Measurements from ENCODE around the gene ATP10D.
"Not testable (repeated sequence)": the region's sequence is repeated elsewhere in the genome, so short reads cannot be mapped to it uniquely, and the experiment has no call there.

Gene ATP10D

GRCh38 chr4:47490550-47490949 lies 5.5 kb downstream of the ATP10D start:
- peak; percentile 15 for DNase-seq

GRCh38 chr4:47493238-47494123 lies 8.4 kb downstream of the ATP10D start:
- no peak for DNase-seq

- DNase-seq = no peak
Measured at GRCh38 chr4:47494124-47494430, 9.0 kb downstream of the ATP10D start.

- no peak for DNase-seq
Measured at GRCh38 chr4:47498899-47499298, 13.8 kb downstream of the ATP10D start.

GRCh38 chr4:47499700-47500099 lies 14.6 kb downstream of the ATP10D start:
- DNase-seq = no peak

- DNase-seq = no peak
Measured at GRCh38 chr4:47500776-47501175, 15.7 kb downstream of the ATP10D start.

GRCh38 chr4:47505147-47505546 lies 20.1 kb downstream of the ATP10D start:
- no peak for DNase-seq

- DNase-seq = no peak
Measured at GRCh38 chr4:47505666-47506065, 20.6 kb downstream of the ATP10D start.

GRCh38 chr4:47510506-47511143 lies 25.6 kb downstream of the ATP10D start:
- no peak for DNase-seq

GRCh38 chr4:47513461-47513860 lies 28.4 kb downstream of the ATP10D start:
- no peak for DNase-seq

- no peak for DNase-seq
Measured at GRCh38 chr4:47519239-47519883, 34.3 kb downstream of the ATP10D start.

GRCh38 chr4:47525154-47525819 lies 40.2 kb downstream of the ATP10D start:
- no peak for DNase-seq

GRCh38 chr4:47526281-47526680 lies 41.2 kb downstream of the ATP10D start:
- no peak for DNase-seq

GRCh38 chr4:47528646-47529045 lies 43.6 kb downstream of the ATP10D start:
- DNase-seq = not testable (repeated sequence)

GRCh38 chr4:47530801-47531200 lies 45.7 kb downstream of the ATP10D start:
- DNase-seq = no peak

GRCh38 chr4:47531241-47531953 lies 46.3 kb downstream of the ATP10D start:
- no peak for DNase-seq

GRCh38 chr4:47531954-47532321 lies 46.9 kb downstream of the ATP10D start:
- DNase-seq = no peak

- DNase-seq = no peak
Measured at GRCh38 chr4:47532658-47533057, 47.6 kb downstream of the ATP10D start.

GRCh38 chr4:47533689-47534347 lies 48.7 kb downstream of the ATP10D start:
- DNase-seq = no peak

- DNase-seq = no peak
Measured at GRCh38 chr4:47534772-47535171, 49.7 kb downstream of the ATP10D start.

- DNase-seq = no peak
Measured at GRCh38 chr4:47535567-47536147, 50.6 kb downstream of the ATP10D start.

GRCh38 chr4:47536966-47537365 lies 51.9 kb downstream of the ATP10D start:
- DNase-seq = no peak
